ENCODE measurements around the gene CUL7. TPM values are rescaled to one million over a fixed set of nuclear protein-coding genes. Genes with fewer than 3 reads are reported as not detected.

CUL7 gene
- total and polyA plus RNA-seq, 9 of the 15 experiments (the other 6 are each of a cell fraction or from before 2014, with no cell fraction given): 0.44 to 20.1 (median 8.6) TPM

DNA sequence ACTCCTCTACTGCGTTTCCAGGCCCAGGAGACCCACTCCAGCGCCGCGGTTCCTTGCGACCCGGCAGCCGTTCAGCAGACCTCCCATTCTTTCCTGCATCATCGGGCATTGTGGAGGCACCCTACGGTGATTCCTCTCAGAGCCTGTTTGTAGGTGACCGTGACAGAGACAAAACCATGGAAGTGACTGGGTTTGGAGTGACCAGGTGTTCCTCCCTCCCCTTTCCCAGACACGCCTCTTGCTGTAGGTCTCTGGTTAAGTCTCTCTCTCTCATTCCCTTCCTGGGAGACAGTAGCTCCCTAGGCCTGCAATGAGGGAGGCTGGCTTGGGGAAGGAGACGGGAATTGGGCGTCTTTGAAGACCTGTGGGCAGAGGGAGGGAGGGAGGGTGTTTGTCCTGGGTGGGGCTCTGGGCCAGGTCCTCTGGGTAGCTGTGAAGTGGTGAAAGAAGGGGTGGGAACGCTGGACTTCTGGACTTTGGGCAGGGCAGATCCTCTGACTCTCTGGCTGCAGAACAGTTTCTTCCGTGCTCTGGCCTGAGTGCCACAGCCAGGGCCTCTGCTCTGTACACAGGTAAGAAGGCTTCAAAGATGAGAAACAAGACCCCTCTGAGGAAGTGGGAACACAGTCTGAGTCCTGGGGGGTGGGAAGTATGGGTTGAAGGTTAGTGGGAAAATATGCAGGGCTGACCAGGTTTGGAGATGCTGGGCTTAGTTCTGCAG lies 6.5 kb upstream of the CUL7 start (continued):
- no peak for TF ChIP-seq RFX7 (CRISPR knock-in tag; IDR thresholded peaks at IDR 0.05)
- no peak for TF ChIP-seq SIN3A (IDR thresholded peaks at IDR 0.05; ENCODE audit: borderline replicate concordance in 2 of 2, control insufficient read depth in 1 of 2, low read depth in 2 of 2, low read length in 2 of 2)
- peak; percentile 75 for TF ChIP-seq BRD9 (IDR thresholded peaks at IDR 0.05; ENCODE audit: low read depth, partially characterized antibody)
- TF ChIP-seq KAT7 (CRISPR knock-in tag; IDR thresholded peaks at IDR 0.05; ENCODE audit: borderline replicate concordance): peak; percentile 88; the same call in 1 of the 2 replicates
- TF ChIP-seq GABPA (tag; conservative IDR thresholded peaks at IDR 0.05; ENCODE audit: low read depth): no peak
- TF ChIP-seq SMARCA5 (IDR thresholded peaks at IDR 0.05): 0 out of 2 replicates have a peak, but pooled peaks have one; percentile 62
- no peak for TF ChIP-seq ARID2 (IDR thresholded peaks at IDR 0.05)
- peak; percentile 33; the same call in 1 of the 2 replicates for TF ChIP-seq HMBOX1 (IDR thresholded peaks at IDR 0.05)
- TF ChIP-seq TAF1 (IDR thresholded peaks at IDR 0.05; ENCODE audit: control insufficient read depth, extremely low read depth, insufficient read depth, low read length, severe bottlenecking): no peak
- TF ChIP-seq OTX1 (CRISPR knock-in tag; IDR thresholded peaks at IDR 0.05): no peak
- TF ChIP-seq, protein P1, sequence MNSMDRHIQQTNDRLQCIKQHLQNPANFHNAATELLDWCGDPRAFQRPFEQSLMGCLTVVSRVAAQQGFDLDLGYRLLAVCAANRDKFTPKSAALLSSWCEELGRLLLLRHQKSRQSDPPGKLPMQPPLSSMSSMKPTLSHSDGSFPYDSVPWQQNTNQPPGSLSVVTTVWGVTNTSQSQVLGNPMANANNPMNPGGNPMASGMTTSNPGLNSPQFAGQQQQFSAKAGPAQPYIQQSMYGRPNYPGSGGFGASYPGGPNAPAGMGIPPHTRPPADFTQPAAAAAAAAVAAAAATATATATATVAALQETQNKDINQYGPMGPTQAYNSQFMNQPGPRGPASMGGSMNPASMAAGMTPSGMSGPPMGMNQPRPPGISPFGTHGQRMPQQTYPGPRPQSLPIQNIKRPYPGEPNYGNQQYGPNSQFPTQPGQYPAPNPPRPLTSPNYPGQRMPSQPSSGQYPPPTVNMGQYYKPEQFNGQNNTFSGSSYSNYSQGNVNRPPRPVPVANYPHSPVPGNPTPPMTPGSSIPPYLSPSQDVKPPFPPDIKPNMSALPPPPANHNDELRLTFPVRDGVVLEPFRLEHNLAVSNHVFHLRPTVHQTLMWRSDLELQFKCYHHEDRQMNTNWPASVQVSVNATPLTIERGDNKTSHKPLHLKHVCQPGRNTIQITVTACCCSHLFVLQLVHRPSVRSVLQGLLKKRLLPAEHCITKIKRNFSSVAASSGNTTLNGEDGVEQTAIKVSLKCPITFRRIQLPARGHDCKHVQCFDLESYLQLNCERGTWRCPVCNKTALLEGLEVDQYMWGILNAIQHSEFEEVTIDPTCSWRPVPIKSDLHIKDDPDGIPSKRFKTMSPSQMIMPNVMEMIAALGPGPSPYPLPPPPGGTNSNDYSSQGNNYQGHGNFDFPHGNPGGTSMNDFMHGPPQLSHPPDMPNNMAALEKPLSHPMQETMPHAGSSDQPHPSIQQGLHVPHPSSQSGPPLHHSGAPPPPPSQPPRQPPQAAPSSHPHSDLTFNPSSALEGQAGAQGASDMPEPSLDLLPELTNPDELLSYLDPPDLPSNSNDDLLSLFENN (IDR thresholded peaks at IDR 0.05; ENCODE audit: low read depth in 2 of 2, low read length in 2 of 2): no peak
- no peak for TF ChIP-seq NR2C2 (CRISPR knock-in tag; IDR thresholded peaks at IDR 0.05)
- peak; percentile 77 for TF ChIP-seq NR2C2 (tag; IDR thresholded peaks at IDR 0.05)
- peak; percentile 48 for TF ChIP-seq ZFX (CRISPR knock-in tag; IDR thresholded peaks at IDR 0.05)
- TF ChIP-seq PCBP1 (IDR thresholded peaks at IDR 0.05; ENCODE audit: low read depth, low read length, poor library complexity, severe bottlenecking): no peak
- peak; percentile 78; the same call in 1 of the 2 replicates for TF ChIP-seq HDGF (IDR thresholded peaks at IDR 0.05)
- TF ChIP-seq RHOXF2B (CRISPR knock-in tag; conservative IDR thresholded peaks at IDR 0.05): no peak
- TF ChIP-seq NFRKB (IDR thresholded peaks at IDR 0.05; ENCODE audit: low read depth): 0 out of 2 replicates have a peak, but pooled peaks have one; percentile 22
- 0 out of 2 replicates have a peak, but pooled peaks have one; percentile 73 for TF ChIP-seq HDAC2 (IDR thresholded peaks at IDR 0.05)
- peak; percentile 10 for TF ChIP-seq NEUROD1 (IDR thresholded peaks at IDR 0.05; ENCODE audit: borderline replicate concordance, low read depth, low read length, partially characterized antibody)
- no peak for TF ChIP-seq JUNB (CRISPR knock-in tag; conservative IDR thresholded peaks at IDR 0.05)
- TF ChIP-seq, protein P2, sequence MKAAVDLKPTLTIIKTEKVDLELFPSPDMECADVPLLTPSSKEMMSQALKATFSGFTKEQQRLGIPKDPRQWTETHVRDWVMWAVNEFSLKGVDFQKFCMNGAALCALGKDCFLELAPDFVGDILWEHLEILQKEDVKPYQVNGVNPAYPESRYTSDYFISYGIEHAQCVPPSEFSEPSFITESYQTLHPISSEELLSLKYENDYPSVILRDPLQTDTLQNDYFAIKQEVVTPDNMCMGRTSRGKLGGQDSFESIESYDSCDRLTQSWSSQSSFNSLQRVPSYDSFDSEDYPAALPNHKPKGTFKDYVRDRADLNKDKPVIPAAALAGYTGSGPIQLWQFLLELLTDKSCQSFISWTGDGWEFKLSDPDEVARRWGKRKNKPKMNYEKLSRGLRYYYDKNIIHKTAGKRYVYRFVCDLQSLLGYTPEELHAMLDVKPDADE (conservative IDR thresholded peaks at IDR 0.05; ENCODE audit: control insufficient read depth, low read depth, low read length): peak; percentile 16; the same call in 1 of the 2 replicates
